Measurements from ENCODE around the gene SMIM43. TPM values are rescaled to one million over a fixed set of nuclear protein-coding genes. Genes with fewer than 3 reads are reported as not detected.

Gene SMIM43
- total and polyA plus RNA-seq, 9 of the 15 experiments (the other 6 are each of a cell fraction or from before 2014, with no cell fraction given) = not detected

DNA sequence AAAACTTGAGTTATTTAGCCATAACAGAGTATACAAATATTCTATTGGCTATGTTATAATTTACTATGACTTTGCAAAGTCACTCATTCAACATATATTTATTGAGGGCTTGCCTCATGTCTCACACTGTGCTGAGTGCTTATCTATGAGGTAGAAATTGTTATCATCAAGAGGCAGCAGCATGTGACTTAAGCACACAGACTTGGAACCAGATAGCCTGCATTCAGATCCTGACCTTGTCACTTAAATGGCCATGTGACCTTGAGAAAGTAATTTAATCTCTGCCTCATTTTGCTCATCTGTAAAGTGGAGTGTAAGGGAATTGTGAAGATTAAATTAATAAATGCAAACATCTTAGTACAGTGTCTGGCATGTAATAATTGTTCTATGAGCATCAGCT, 26.0 kb upstream of the SMIM43 start (continued):
- TF ChIP-seq ZNF395 (CRISPR knock-in tag; IDR thresholded peaks at IDR 0.05) = peak; percentile 84; the same call in 1 of the 2 replicates
- TF ChIP-seq MAFK (IDR thresholded peaks at IDR 0.05; ENCODE audit: low read length) = peak; percentile 55; the same call in 1 of the 2 replicates
- TF ChIP-seq CREM (IDR thresholded peaks at IDR 0.05; ENCODE audit: low read depth) = peak; percentile 90
- peak; percentile 62; the same call in 1 of the 2 replicates for TF ChIP-seq CC2D1A (IDR thresholded peaks at IDR 0.05)
- TF ChIP-seq KHSRP (IDR thresholded peaks at IDR 0.05) = 0 out of 2 replicates have a peak, but pooled peaks have one; percentile 57
- 0 out of 2 replicates have a peak, but pooled peaks have one; percentile 36 for TF ChIP-seq TCF7 (IDR thresholded peaks at IDR 0.05; ENCODE audit: borderline replicate concordance)
- TF ChIP-seq, protein P1, sequence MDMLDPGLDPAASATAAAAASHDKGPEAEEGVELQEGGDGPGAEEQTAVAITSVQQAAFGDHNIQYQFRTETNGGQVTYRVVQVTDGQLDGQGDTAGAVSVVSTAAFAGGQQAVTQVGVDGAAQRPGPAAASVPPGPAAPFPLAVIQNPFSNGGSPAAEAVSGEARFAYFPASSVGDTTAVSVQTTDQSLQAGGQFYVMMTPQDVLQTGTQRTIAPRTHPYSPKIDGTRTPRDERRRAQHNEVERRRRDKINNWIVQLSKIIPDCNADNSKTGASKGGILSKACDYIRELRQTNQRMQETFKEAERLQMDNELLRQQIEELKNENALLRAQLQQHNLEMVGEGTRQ (CRISPR knock-in tag; IDR thresholded peaks at IDR 0.05) = peak; percentile 90
- TF ChIP-seq L3MBTL2 (IDR thresholded peaks at IDR 0.05) = peak; percentile 84
- TF ChIP-seq CHCHD3 (CRISPR knock-in tag; IDR thresholded peaks at IDR 0.05) = no peak
- TF ChIP-seq DACH1 (IDR thresholded peaks at IDR 0.05; ENCODE audit: partially characterized antibody) = peak; percentile 63
- TF ChIP-seq FIP1L1 (IDR thresholded peaks at IDR 0.05; ENCODE audit: low read depth, low read length, poor library complexity, severe bottlenecking) = no peak
- TF ChIP-seq MTA2 (IDR thresholded peaks at IDR 0.05; ENCODE audit: low read depth) = peak; percentile 90
- TF ChIP-seq SP1 (CRISPR knock-in tag; IDR thresholded peaks at IDR 0.05) = peak; percentile 48
- peak; percentile 93 for TF ChIP-seq NCOR1 (IDR thresholded peaks at IDR 0.05)
- TF ChIP-seq CBFA2T2 (conservative IDR thresholded peaks at IDR 0.05) = peak; percentile 95
- TF ChIP-seq, protein P2, sequence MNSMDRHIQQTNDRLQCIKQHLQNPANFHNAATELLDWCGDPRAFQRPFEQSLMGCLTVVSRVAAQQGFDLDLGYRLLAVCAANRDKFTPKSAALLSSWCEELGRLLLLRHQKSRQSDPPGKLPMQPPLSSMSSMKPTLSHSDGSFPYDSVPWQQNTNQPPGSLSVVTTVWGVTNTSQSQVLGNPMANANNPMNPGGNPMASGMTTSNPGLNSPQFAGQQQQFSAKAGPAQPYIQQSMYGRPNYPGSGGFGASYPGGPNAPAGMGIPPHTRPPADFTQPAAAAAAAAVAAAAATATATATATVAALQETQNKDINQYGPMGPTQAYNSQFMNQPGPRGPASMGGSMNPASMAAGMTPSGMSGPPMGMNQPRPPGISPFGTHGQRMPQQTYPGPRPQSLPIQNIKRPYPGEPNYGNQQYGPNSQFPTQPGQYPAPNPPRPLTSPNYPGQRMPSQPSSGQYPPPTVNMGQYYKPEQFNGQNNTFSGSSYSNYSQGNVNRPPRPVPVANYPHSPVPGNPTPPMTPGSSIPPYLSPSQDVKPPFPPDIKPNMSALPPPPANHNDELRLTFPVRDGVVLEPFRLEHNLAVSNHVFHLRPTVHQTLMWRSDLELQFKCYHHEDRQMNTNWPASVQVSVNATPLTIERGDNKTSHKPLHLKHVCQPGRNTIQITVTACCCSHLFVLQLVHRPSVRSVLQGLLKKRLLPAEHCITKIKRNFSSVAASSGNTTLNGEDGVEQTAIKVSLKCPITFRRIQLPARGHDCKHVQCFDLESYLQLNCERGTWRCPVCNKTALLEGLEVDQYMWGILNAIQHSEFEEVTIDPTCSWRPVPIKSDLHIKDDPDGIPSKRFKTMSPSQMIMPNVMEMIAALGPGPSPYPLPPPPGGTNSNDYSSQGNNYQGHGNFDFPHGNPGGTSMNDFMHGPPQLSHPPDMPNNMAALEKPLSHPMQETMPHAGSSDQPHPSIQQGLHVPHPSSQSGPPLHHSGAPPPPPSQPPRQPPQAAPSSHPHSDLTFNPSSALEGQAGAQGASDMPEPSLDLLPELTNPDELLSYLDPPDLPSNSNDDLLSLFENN (IDR thresholded peaks at IDR 0.05; ENCODE audit: low read depth in 2 of 2, low read length in 2 of 2) = peak in 1 of 2 experiments; percentile 87; a peak in 1 of 4 replicates
- no peak for TF ChIP-seq PBX2 (CRISPR knock-in tag; IDR thresholded peaks at IDR 0.05; ENCODE audit: low read depth)
- peak; percentile 67 for TF ChIP-seq PBX2 (tag; conservative IDR thresholded peaks at IDR 0.05; ENCODE audit: low read depth)
- TF ChIP-seq POLR2G (IDR thresholded peaks at IDR 0.05; ENCODE audit: low read depth, low read length) = no peak
- no peak for TF ChIP-seq ETV1 (tag; conservative IDR thresholded peaks at IDR 0.05; ENCODE audit: low read depth)
- no peak for TF ChIP-seq ATF1 (CRISPR knock-in tag; IDR thresholded peaks at IDR 0.05)
- peak; percentile 80 for TF ChIP-seq ATF1 (tag; IDR thresholded peaks at IDR 0.05)
- peak; percentile 75; the same call in 1 of the 2 replicates for TF ChIP-seq SMARCC2 (IDR thresholded peaks at IDR 0.05; ENCODE audit: low read depth)
